RKO (cell line): ENCODE data around the gene ZC3HAV1.

ENCODE experiments used
- DNase-seq: peaks from one replicate; pipeline ENCODE4 v3.0.0-alpha.2; 2016; ENCODE audit warnings: low spot score

The ZC3HAV1 gene

DNA sequence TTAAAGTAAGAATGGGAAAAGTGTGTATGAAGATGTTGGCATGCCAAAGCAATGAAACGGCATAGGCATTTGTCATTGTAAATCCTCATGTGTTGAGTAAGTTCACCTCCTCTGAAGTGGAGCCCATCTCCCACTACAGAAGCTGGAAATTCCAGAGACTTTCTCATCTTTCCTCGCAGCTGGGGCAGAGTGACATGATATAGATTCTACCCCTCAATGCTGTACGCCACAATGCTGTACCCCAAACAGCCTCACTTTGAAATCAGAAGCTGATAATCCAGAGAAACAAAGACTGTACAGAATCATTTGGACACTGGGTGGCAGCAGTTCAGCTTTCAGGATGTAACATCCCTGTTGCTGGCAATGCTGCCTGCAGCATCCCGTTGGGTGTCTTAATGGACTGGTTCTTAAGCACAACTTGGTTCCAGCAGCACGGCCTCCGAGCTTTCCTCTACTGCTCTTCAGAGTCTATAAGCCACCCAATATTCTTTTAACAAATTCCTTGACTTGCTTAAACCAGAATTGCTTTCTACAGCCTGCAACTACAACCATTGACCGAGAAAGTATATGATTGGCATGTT lies 92.5 kb downstream of the ZC3HAV1 start:
- peak; percentile 90 for DNase-seq

DNA sequence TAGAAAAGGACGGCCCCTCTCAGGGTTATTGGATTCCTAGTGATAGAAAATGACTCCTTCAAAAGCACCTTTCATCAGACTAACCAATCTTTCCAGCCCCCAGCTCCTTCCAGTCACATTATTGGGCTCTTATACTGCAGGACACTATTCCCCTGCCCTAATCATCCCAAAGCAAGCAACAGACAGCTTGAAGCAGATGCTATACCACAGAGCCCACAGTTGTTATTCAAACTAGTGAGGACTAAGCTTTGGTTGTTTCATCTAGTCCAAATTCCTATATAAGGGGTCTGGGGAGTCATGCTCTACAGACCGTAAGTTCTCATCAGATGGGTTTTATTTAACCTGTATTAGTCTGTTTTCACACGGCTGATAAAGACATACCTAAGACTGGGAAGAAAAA lies 98.1 kb downstream of the ZC3HAV1 start:
- no peak for DNase-seq

DNA sequence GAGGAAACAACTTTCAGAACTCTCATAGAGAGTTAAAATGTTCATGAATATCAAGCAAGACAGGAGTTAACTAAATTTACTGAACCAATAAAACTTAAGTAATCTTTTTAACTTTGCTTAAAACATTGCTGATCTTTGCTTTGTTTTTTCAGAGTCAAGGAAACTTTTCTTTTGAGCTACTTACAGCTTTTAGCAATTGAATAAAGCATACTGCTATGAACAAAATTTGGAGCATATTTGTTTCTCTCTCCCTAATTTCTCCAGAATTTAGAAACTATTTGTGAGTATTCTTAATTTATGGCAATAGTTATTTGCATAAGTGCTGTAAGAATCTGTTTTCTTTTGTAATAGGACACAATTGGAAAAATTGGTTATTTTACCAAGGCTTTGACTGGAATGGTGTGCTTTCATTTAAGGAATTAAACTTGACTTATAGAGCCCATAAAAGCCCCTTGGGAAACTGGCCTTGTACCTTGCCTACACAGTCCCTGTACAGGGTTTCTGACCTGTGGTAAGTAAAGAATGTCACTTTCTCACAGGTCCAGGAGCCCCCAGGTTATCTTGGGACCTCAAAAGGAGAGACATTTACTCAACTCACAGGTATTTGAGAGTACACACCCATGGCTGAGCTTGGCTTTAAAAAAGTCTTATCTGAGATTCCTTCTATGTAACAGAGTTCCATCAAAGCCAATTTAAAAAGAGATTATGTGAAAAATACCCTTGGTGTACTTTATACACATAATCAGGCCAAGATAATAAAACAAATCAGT lies 105.0 kb downstream of the ZC3HAV1 start:
- no peak for DNase-seq

DNA sequence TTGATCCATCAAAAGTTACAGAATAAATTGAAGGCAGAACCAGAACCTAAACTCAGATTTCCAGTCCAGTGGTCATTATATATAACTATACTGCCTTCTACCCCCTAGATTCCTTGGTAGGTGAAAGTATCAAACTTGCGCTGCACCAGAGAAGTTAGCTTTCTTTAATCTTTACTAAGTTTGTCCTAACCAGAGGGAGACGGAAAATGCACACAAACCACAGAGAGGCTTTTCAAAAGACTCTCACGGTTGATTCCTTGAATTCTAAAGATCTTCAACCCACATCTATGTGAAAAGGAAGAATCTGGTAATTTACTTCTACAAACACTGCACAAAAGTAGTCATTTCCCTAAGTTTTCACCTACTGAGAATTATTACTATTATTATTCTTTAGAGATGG lies 110.1 kb downstream of the ZC3HAV1 start:
- no peak for DNase-seq
